K562 (cell line): Measurements from ENCODE around the gene KNSTRN. TPM values are rescaled to one million over a fixed set of nuclear protein-coding genes. Genes with fewer than 3 reads are reported as not detected.

Experiments used
- ATAC-seq: fragments of 200-7000 bp; cut with Tn5 transposase; 3 replicates; pipeline ENCODE4 v1.9.1; 2020; ENCODE audit warnings: moderate library complexity
- BruUV-seq: library from RNA; stranded (reverse); fragments of 400-500 nt; replicated peaks from 2 replicates; lab custom pipeline; 2021; lab: Mats Ljungman, UMichigan
- CTCF ChIA-PET: fragments of 300-600 bp; formaldehyde crosslinking; extraction: SDS; loops from one replicate; lab custom pipeline; 2021; ENCODE audit warnings: low intra/inter-chr PET ratio; lab: Yijun Ruan, JAX
- POLR2A ChIA-PET: fragments of 300-600, 350-650 bp; sonication (Branson Sonifier 250); formaldehyde crosslinking; extraction: SDS; loops from one replicate; lab custom pipeline; 2021; ENCODE audit warnings: antibody characterized with exemption, inconsistent platforms; lab: Yijun Ruan, JAX
- DNase-seq, 4 experiments: peaks; one replicate each; pipeline versions ENCODE4 v3.0.0 to v3.0.0-alpha.2; 2011 to 2018; ENCODE audit warnings: low spot score in 3 of 4, mixed read lengths in 3 of 4; ENCODE audit errors: extremely low read depth in 1 of 4
- FAIRE-seq: peaks from 2 replicates; lab custom pipeline; 2011; peaks lifted over from hg19 to GRCh38; lab: Jason Lieb, UNC
- H2AFZ ChIP-seq: 2 replicates; pipeline ENCODE4 v1.6.0; 2011; ENCODE audit warnings: low read depth, low read length, control low read depth, inconsistent platforms
- H3K27ac ChIP-seq: fragments of 200-600 bp; 3 replicates; pipeline ENCODE4 v1.8.0; 2011; ENCODE audit warnings: low read depth, mild to moderate bottlenecking, control low read depth, inconsistent platforms, low read length, moderate library complexity, mixed read lengths; ENCODE audit errors: extremely low read depth
- H3K27me3 ChIP-seq, 2 experiments: fragments of 300-600 bp in 1 of 2; 2 replicates in 1 of 2; 3 replicates in 1 of 2; pipeline versions ENCODE4 v1.6.0 to v1.8.0; 2011; ENCODE audit warnings: inconsistent platforms in 2 of 2, low read length in 2 of 2, mild to moderate bottlenecking in 1 of 2, mixed read lengths in 1 of 2, moderate library complexity in 1 of 2; ENCODE audit not compliant: control insufficient read depth in 2 of 2, insufficient read depth in 2 of 2
- H3K36me3 ChIP-seq: fragments of 300-600 bp; 3 replicates; pipeline ENCODE4 v1.8.0; 2011; ENCODE audit warnings: mild to moderate bottlenecking, low read length, inconsistent platforms; ENCODE audit not compliant: control insufficient read depth, insufficient read depth
- H3K4me1 ChIP-seq, 2 experiments: fragments of 200-600 bp in 1 of 2; replicated peaks in 1 of 2; 2 replicates in 1 of 2; 3 replicates in 1 of 2; pipeline versions ENCODE4 v1.5.1 to v1.8.0; 2011; ENCODE audit warnings: inconsistent platforms in 2 of 2, low read length in 2 of 2, mild to moderate bottlenecking in 1 of 2, mixed read lengths in 1 of 2, moderate library complexity in 1 of 2; ENCODE audit not compliant: control insufficient read depth in 2 of 2, insufficient read depth in 2 of 2
- H3K4me2 ChIP-seq: 2 replicates; pipeline ENCODE4 v1.6.1; 2011; ENCODE audit warnings: low read length, control low read depth, inconsistent platforms, mixed read lengths; ENCODE audit not compliant: insufficient read depth
- H3K4me3 ChIP-seq: fragments of 200-600 bp; sonication (generic), shearing (Covaris generic); 2 replicates; pipeline ENCODE4 v1.5.1; 2016; ENCODE audit warnings: control low read depth, inconsistent platforms
- H3K79me2 ChIP-seq: fragments of 200-600 bp; 3 replicates; pipeline ENCODE4 v1.8.0; 2011; ENCODE audit warnings: low read length, inconsistent platforms; ENCODE audit not compliant: control insufficient read depth, insufficient read depth
- H3K9ac ChIP-seq, 2 experiments: 2 replicates each; pipeline versions ENCODE4 v1.6.0 to v1.6.1; 2011; ENCODE audit warnings: low read depth in 2 of 2, low read length in 2 of 2, control low read depth in 1 of 2, inconsistent platforms in 1 of 2, mild to moderate bottlenecking in 1 of 2, mixed read lengths in 1 of 2; ENCODE audit not compliant: insufficient read depth in 1 of 2
- H3K9me1 ChIP-seq: one replicate; pipeline ENCODE4 v1.6.0; 2011; ENCODE audit warnings: inconsistent platforms, mild to moderate bottlenecking, low read length, moderate library complexity; ENCODE audit not compliant: control insufficient read depth, insufficient read depth
- H3K9me3 ChIP-seq: replicated peaks from 2 replicates; pipeline ENCODE4 v1.5.1; 2011; ENCODE audit warnings: low read depth, low read length, inconsistent platforms; ENCODE audit not compliant: control insufficient read depth, insufficient read depth
- H4K20me1 ChIP-seq: replicated peaks from 2 replicates; pipeline ENCODE4 v1.6.1; 2011; ENCODE audit warnings: low read length, inconsistent platforms, mixed read lengths; ENCODE audit not compliant: control insufficient read depth, insufficient read depth
- CTCF ChIP-seq, 3 experiments: IDR thresholded peaks in 2 of 3; conservative IDR thresholded peaks in 1 of 3; 2 replicates each; pipeline ENCODE4 v1.5.1; 2011 to 2012; ENCODE audit warnings: low read length in 3 of 3, mild to moderate bottlenecking in 3 of 3, control low read depth in 2 of 3, improper control_type of control experiment in 1 of 3, inconsistent platforms in 1 of 3, low read depth in 1 of 3, mixed read lengths in 1 of 3, moderate library complexity in 1 of 3; ENCODE audit not compliant: insufficient read depth in 2 of 3
- DNMT1 ChIP-seq: fragments of 450-650 bp; IDR thresholded peaks from 2 replicates; pipeline ENCODE4 v1.6.1; 2016; ENCODE audit warnings: antibody characterized with exemption, mild to moderate bottlenecking
- HOXB6 ChIP-seq: fragments of 250-450 bp; sonication (Bioruptor Pico); IDR thresholded peaks from 2 replicates; pipeline ENCODE4 v1.5.1; 2022; ENCODE audit warnings: mild to moderate bottlenecking, borderline replicate concordance
- MEIS2 ChIP-seq: fragments of 450-650 bp; IDR thresholded peaks from 2 replicates; pipeline ENCODE4 v1.6.1; 2014; ENCODE audit warnings: mild to moderate bottlenecking; ENCODE audit not compliant: partially characterized antibody
- SMC3 ChIP-seq: conservative IDR thresholded peaks from 2 replicates; pipeline ENCODE4 v1.6.1; 2011; ENCODE audit warnings: low read depth, low read length, improper control_type of control experiment; ENCODE audit not compliant: insufficient read depth
- ZNF583 ChIP-seq: fragments of 250-450 bp; sonication (Bioruptor Pico); IDR thresholded peaks from 2 replicates; pipeline ENCODE4 v1.4.0; 2020
- ZNF644 ChIP-seq: fragments of 200-800 bp; sonication (Bioruptor generic); IDR thresholded peaks from 2 replicates; pipeline ENCODE4 v1.6.1; 2016; ENCODE audit warnings: low read depth, missing genetic modification characterization, missing compliant biosample characterization
- WGBS: fragments of 100-300 bp; shearing (Covaris generic); methylation state at CpG from one replicate; pipeline ENCODE4 v1.1.6; 2016; ENCODE audit warnings: low coverage, mixed read lengths; ENCODE audit not compliant: insufficient coverage; ENCODE audit errors: missing lambda C conversion rate; 5-methylcytosine and 5-hydroxymethylcytosine counted together
- in situ Hi-C: fragments of 300-500 bp; cut with MboI; formaldehyde crosslinking; loops from 4 replicates; pipeline ENCODE4 v1.15.0; 2018; ENCODE audit warnings: inconsistent platforms, mixed read lengths
- intact Hi-C: fragments of 100-400 bp; cut with micrococcal nuclease; formaldehyde crosslinking; loops from 2 replicates; pipeline ENCODE4 v1.14.2; 2022
- polyA plus RNA-seq, 8 experiments: library from polyadenylated mRNA; depleted of rRNA in 4 of 8; stranded (reverse) in 5 of 8; unstranded in 3 of 8; fragments of >200 nt; fragmentation: Nextera tagmentation in 2 of 8; fragmentation: Illumina TruSeq in 1 of 8; extraction: Ambion mirVana in 2 of 8; extraction: Trizol in 1 of 8; gene quantifications; 2 replicates each; pipeline versions ENCODE4 v1.2.1 to v1.2.3, GENCODE V29; 2011 to 2014; ENCODE audit warnings: inconsistent platforms in 1 of 8, missing spikeins in 1 of 8
- total RNA-seq, 7 experiments: library from RNA; depleted of rRNA in 6 of 7; stranded (reverse); fragments of >200 nt in 6 of 7; fragmentation: Illumina TruSeq in 2 of 7; extraction: Trizol in 2 of 7; gene quantifications; 2 replicates each; pipeline versions ENCODE4 v1.2.1 to v1.2.3, GENCODE V29; 2011 to 2021; ENCODE audit warnings: low replicate concordance in 1 of 7

The KNSTRN gene
- total and polyA plus RNA-seq, 9 of the 15 experiments (the other 6 are each of a cell fraction or from before 2014, with no cell fraction given): 48.7 to 88.2 (median 66.3) TPM

- Histone ChIP-seq H3K4me3 (no peak overlapping the region), H4K20me1 (peaks cover 6% of the 10 kb centered on the region; the same call in 1 of the 2 replicates), H3K4me1 (peaks cover 14 to 56% of the 10 kb centered on the region in 2 experiments), H3K9ac (no peak overlapping the region), H3K27me3 (no peaks in the 10 kb centered on the region), H3K9me1 (no peaks in the 10 kb centered on the region), H3K79me2 (no peaks in the 10 kb centered on the region), H3K4me2 (no peak overlapping the region), H3K9me3 (no peaks in the 10 kb centered on the region), H3K36me3 (no peaks in the 10 kb centered on the region), H3K27ac (no peak overlapping the region), H2AFZ (no peak overlapping the region)
- TF ChIP-seq ZNF583 (CRISPR knock-in tag): no peak
- FAIRE-seq (no peak), DNase-seq (no peak), ATAC-seq (no peak)
- BruUV-seq: no TSS peak
- WGBS: 53% methylated on average over 9 of the region's 11 CpGs
- intact Hi-C loops (loop anchor here (1.0 to 5.0 kb wide), 3 partner anchors 18 to 122 kb away; no protein-coding TSS in a partner anchor), in situ Hi-C loops (no loop called here)
- POLR2A ChIA-PET: interaction anchor here (0.8 to 4.8 kb wide), 3 partner anchors 10 to 45 kb away, joined by 3 to 30 read pairs (median 4); partner anchors contain the start of gene DISP2
- CTCF ChIA-PET: interaction anchor here (0.9 to 1.6 kb wide), 5 partner anchors 15 to 65 kb away, joined by 3 to 11 read pairs (median 4); no protein-coding TSS in a partner anchor
Measured at GRCh38 chr15:40338921-40339620, 43.5 kb upstream of the KNSTRN start.

- ATAC-seq (no peak), DNase-seq (no peak), FAIRE-seq (no peak)
- ChIA-PET CTCF (interaction anchor here (1.3 kb wide), 1 partner anchor 65 kb away, joined by 4 read pairs; no protein-coding TSS in a partner anchor), POLR2A (interaction anchor here (0.7 to 4.8 kb wide), 3 partner anchors 11 to 65 kb away, joined by 3 to 30 read pairs (median 4); no protein-coding TSS in a partner anchor)
- H3K4me2 ChIP-seq: no peak overlapping the region
- intact Hi-C loops: loop anchor here (5.0 kb wide), 1 partner anchor 122 kb away; no protein-coding TSS in a partner anchor
- 75% methylated on average over 5 of the region's 7 CpGs for WGBS
- no peaks in the 10 kb centered on the region for H3K9me3 ChIP-seq
- no peaks in the 10 kb centered on the region for H3K79me2 ChIP-seq
- H3K27me3 ChIP-seq: no peaks in the 10 kb centered on the region
- H3K9ac ChIP-seq: peak overlapping the region in 1 of 2 experiments; percentile 47; a peak in 1 of 4 replicates
- no peak overlapping the region for H3K27ac ChIP-seq
- no peaks in the 10 kb centered on the region for H3K36me3 ChIP-seq
- TF ChIP-seq MEIS2: no peak
- TF ChIP-seq HOXB6: no peak
- 0 out of 2 replicates have a peak, but pooled peaks have one; percentile 15 for TF ChIP-seq SMC3
- peak in 1 of 3 experiments; percentile 8; a peak in 1 of 6 replicates for TF ChIP-seq CTCF (IDR thresholded peaks at IDR 0.05 in 2 of 3, conservative IDR thresholded peaks at IDR 0.05 in 1 of 3; ENCODE audit: insufficient read depth in 2 of 3, low read depth in 1 of 3, low read length in 3 of 3)
- TF ChIP-seq DNMT1: no peak
- TF ChIP-seq ZNF644 (tag): no peak
- in situ Hi-C loops: no loop called here
- no peaks in the 10 kb centered on the region for H3K9me1 ChIP-seq
- H3K4me1 ChIP-seq: peaks cover 9 to 51% of the 10 kb centered on the region in 2 experiments
- H4K20me1 ChIP-seq: peaks cover 6% of the 10 kb centered on the region; the same call in 1 of the 2 replicates
- no peak overlapping the region for H3K4me3 ChIP-seq
- no peak overlapping the region for H2AFZ ChIP-seq
- BruUV-seq: no TSS peak
Measured at GRCh38 chr15:40339621-40339945, 42.9 kb upstream of the KNSTRN start.
